H54 (cell line): ENCODE data around the gene C10orf95.

ENCODE experiments used
- DNase-seq: peaks from one replicate; pipeline ENCODE4 v3.0.0; 2011; ENCODE audit warnings: low spot score, mixed read lengths; ENCODE audit not compliant: insufficient read length
- FAIRE-seq: peaks from 3 replicates; lab custom pipeline; 2011; peaks lifted over from hg19 to GRCh38; lab: Jason Lieb, UNC
- POLR2A ChIP-seq: IDR thresholded peaks from 2 replicates; pipeline ENCODE4 v1.6.1; 2011; ENCODE audit warnings: low read depth, mild to moderate bottlenecking, low read length

C10orf95 gene

DNA sequence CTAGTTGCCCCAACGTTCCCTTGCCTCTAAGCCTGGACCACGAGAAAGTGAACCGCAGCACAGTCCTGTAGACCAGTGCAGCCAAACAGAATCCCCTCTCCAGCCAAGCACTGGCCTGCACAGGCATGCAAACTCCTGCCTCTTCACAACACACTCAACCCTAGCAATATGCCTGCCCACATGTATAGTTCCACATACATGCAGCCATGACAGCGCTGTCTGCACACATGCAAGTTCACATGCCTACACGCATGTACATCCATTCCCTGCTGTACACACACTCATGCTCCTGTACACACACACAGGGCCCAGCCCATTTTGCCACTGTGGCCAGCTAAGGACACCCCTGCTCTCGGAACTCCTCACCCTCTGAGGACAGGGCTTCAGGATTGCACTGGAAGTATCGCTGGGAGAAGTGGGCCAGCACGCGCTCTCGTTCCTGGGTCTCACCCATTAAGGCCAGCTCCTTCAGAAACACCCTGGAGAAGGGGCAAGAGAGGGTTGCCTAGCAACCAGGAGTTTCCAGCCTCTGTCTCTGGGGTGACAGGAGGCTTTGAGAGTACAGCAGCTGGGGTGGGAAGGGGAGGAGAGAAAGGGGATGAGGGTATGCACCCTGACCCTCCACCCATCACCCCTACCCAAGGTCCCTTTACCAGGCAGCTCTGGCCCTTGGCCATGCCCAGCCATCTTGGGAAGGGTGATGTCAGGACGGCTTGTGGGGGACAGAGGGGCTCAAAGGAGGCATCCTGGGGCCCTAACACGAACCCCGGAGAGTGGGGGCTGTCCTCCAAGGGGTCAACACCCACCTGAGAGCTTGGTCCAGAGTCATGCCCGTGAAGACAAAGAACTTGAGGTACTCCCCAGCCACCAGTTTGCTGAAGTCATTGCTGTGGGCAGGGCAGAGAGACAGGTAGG is 39.7 kb downstream of the C10orf95 start:
- DNase-seq (no peak), FAIRE-seq (no peak)
- 0 out of 2 replicates have a peak, but pooled peaks have one; percentile 15 for TF ChIP-seq POLR2A

DNA sequence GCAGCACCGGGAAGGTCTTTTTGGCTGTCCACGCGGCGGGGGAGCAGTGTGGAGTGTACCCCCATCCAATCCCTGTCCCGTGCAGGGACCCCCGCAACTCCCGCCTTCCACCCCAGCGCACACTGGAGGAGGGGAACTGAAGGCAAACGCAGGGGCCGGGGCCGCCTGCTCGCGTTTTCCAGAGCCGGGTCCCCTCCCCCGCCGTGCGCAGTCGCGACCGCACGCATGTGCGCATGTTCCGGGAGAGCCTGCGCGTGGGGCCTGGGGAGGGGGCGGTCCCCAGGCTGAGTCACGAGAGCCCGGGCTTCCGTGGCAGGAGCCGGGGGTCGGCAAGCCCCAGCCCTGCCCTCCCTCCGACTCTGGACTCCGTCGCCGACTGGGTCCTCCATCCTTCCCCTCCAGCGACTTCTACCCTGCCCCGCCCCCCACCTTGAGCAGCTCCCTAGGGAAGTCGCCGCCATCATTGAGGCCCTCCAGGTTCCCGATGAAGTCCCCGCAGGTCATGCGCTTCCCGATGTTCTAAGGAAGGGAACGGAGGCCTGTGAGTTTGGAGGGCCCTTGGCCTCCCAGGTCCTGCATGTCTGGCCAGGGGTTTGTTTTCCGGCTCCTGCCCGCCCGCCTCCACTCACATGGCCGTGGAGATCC is 40.8 kb downstream of the C10orf95 start:
- TF ChIP-seq POLR2A = no peak
- FAIRE-seq (no peak), DNase-seq (no peak)

DNA sequence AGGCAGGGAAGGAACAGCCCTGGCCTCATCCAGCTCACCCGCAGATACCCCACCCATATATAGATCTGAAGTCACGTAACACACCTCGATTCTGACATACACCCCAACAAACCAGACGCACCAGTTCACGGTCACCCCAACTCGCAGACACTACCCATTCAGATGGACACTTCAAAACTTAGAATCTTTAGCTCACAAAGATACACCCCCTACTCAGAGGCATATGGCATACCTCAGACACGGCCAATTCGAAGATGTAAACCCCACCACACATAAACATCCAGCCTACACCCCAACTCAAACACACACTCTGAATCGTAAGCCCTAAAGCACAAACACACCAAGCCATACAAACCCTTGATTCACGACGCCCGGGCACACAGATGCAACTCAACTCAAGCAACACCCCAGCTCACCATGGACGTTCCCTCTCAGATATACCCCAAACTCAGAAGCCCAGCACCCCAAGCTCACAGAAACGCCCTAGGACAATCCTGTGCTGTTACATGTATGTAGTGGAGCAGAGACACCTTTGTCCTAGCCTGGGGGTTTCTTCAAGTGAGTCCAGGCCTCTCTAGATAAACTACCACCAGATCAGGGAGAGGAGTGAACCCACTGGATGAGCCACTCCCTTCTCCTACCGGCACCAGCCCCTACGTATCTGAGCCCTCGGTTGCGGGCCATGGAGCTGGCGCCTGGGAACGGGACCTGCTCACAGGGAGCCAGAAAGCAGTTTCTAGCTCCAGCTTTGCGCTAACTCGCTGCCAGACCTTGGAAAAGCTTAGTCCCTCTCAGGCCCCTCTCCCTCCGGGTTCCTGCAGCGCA is 41.5 kb downstream of the C10orf95 start:
- FAIRE-seq = no peak

DNA sequence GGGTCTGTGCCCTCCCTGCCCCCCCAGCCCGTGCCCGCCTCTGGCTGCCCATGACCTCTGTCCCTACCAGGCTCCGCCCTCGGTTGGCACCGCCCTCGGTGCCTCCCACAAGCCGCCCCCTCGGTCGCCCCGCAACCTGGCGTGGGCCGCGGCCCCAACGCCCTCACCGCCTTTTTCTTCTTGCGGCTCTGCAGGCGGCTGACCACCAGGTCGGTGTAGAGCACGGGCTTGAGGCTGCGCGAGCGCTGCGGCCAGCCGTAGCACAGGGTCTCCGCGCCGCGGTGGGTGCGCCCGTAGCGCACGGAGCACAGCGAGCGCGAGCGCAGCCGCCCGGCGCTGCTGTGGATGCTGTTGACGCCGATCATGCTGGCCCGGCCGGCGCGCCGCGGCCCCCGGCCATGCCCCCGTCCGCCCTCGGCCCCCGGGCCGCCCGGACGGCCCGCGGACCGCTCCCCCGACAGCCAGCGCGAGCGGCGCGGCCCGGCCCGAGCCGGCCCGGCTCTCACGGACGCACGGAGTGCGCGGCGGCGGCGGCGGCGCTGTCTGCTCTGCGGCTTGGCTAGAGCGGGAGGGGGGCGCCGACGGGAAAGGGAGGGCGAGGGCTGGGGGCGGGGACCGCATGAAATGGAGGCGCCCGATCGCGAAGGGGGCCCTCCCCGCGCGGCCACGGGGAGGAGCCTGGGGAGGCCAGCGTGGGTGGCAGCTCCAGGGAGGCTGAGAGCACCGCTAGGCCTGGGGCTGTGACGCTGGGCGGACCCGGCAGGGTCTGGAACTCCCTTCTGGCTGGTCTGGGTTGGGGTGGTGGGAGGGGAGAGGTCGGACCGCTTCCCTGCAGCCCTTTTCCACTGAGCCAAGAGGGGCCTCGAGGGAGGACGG is 42.4 kb downstream of the C10orf95 start:
- FAIRE-seq (no peak), DNase-seq (no peak)
- no peak for TF ChIP-seq POLR2A

More for the DNA sequence above, 41.5 kb downstream of the C10orf95 start:
- no peak for DNase-seq
- TF ChIP-seq POLR2A = no peak

DNA sequence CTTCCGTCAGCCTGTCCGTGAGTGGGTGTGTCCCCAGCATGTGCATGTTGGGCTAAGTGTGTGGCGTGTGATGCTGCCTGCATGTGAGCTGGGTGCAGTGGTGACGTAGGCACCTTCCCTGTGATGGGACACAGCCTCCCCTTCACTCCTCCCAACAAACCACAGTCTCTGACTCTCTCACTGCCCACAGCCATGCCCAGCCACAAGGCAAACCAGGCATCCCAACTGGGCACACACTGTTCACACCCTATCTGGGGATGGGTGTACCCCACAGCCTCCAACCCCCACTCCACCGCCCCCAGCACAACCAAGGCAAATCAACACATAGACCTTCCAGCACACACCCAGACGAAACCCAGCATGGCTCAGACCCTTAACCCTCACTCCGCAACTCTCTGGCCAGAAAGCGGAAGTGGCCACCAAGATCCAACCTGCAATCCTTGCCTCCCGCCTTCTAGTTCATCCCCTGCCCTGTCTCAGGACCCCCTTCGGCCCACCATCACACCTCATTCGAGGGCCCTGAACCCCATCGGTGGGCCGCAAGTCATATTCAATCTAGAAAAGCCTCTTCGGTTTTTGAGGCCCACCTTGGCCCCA is 43.1 kb downstream of the C10orf95 start:
- FAIRE-seq (no peak), DNase-seq (no peak)
- no peak for TF ChIP-seq POLR2A

DNA sequence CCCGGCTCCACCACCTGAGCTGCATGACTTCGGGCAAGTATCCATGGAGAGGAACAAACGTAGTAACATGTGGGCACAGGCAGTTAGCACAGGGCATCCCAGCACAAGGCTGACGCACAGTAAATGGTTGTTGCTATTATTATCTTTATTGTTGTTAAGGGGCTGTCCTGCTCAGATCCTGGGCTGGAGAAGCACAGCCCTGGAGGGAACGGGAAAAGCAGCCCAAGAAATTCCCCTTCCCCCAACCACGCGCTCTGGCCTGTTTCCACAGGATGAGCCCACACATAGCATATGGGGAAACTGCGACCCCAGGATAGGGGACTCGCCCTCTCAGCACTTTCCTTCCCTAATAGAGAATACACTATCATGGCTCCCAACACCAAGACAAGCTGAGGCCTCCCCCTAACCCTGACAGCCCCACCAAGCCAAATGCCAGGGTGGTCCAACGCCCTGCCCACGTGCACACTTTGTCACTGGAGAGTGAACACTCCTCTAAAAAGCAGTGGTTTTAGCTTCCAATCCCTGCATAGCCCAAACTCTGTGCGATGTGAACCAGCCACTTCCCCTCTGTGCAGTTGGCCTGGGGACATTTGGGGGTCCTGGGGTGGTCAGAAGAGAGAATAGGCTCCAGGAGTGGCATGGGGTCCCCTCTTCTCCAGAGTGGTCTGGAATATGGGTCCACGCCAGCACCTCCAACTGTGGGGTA is 43.8 kb downstream of the C10orf95 start:
- DNase-seq (no peak), FAIRE-seq (no peak)
- no peak for TF ChIP-seq POLR2A

DNA sequence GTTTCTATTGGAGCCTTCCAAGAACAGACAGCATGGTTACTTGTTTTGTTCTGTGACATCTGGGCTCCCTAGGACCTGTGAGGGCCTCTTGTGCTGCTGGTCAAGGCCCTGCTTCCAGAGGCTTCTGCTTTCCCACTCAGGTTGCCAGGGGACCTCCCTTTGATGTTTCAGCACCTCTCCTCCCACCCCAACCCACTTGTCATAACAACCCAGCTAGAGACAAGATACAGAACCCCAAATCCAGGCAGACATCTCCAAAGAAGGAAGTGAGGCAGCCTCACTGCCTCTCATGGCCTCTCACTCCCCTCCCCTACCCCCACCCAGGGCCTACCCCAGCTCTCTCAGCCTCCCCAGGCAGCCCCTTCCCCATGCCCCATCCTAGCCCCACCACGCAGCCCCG is 44.5 kb downstream of the C10orf95 start:
- DNase-seq (no peak), FAIRE-seq (no peak)

DNA sequence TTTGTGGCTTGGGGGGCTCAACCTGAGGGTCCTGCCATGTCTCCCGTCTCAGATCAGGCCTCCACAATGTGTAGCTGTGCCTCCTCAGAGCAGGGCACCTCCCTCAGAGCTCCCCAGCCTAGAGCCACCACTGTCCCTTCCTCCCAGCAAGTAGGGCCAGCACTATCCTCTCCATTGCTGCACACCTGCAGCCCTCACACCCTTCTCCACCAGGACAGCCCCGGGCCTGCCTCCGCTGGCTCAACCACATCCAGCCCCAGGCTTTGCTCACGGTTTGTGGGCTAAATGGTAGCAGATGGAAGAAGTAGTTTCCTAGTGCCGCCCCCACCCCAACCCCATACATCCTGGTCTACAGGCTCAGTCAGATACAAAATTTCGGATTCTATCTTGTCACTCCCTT is 45.7 kb downstream of the C10orf95 start:
- TF ChIP-seq POLR2A = no peak
- FAIRE-seq = no peak

More for the DNA sequence above, 44.5 kb downstream of the C10orf95 start:
- TF ChIP-seq POLR2A = no peak

DNA sequence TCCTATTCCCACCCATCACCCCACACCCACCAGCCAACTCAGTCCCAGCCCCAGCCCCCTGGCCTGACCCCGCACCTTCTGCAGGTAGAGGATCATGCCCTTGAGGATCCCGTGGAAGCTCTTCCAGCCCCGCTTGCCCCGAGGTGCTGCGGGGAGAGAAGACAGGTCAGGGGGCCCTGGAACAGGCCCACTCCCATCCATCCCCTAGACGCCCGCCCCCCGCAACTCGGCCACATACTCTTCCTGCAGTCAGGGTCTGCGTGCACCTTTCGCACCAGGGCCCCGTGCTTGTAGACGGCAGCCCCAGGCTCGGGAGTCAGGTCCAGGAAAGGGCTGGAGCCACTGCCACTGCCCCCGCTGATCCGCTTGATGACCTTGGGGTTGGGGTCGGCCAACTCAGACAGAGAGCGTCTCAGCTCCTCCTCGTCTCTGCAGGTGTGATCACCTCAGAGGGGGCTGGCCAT is 46.2 kb downstream of the C10orf95 start:
- no peak for FAIRE-seq
- TF ChIP-seq POLR2A = no peak

More for the DNA sequence above, 45.7 kb downstream of the C10orf95 start:
- DNase-seq = no peak

DNA sequence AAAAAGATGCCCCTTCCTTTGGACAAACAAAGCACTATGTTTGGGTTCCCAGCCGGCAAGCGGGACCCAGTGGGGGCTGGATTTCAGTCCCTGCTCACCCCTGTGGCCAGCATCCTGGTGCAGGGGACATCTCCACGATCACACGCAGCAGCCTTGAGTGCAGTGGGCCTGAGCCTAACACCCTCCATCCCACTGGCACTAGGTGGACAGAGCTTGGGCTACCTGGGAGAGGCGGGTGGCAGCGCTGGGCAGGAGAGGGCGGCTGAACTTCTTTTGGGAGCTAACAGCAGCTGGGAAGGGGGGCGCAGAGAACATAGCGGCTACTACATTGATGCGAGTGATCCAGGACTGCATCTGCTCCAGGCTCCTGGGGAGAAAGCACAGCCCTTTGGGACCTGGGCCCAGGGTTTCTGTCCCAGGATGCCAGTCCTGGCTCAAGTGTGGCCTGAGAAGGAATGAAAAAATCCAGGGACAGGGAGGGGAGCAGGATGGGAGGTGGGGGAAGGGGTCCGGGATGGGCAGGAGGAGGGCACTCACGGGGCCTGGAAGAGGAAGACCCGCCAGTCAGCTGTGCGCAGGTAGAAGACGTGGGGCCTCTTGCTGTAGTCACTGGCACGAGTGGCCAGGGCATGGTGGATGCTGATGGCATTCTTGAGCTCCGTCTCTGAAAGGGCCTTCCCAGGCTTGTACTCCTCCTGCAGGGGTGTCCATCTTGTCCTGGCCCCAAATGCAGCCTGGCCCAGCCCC is 46.8 kb downstream of the C10orf95 start:
- TF ChIP-seq POLR2A = no peak; the same call in 1 of the 2 replicates
- FAIRE-seq (no peak), DNase-seq (no peak)

More for the DNA sequence above, 46.2 kb downstream of the C10orf95 start:
- DNase-seq = no peak

DNA sequence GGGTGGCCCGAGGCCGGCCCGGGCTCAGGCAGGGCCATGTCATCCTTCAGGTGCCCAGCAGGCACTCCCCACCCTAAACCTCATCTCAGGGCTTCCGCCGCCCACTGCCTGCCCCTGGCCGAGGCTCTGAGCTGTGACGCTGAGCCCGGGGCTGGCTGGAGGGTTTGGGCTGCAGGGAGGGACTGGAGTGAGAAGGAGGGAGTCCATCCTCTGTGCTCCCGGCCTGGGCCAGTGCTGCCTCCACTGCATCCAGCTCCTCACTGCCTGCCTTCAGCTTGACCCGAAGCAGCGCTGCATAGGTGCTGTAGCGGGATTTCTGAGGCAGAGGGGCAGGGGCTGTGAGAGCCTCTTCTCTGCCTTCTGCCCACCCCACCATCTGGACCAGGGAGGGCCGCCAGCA is 48.2 kb downstream of the C10orf95 start:
- FAIRE-seq = no peak
- TF ChIP-seq POLR2A = no peak
- no peak for DNase-seq

DNA sequence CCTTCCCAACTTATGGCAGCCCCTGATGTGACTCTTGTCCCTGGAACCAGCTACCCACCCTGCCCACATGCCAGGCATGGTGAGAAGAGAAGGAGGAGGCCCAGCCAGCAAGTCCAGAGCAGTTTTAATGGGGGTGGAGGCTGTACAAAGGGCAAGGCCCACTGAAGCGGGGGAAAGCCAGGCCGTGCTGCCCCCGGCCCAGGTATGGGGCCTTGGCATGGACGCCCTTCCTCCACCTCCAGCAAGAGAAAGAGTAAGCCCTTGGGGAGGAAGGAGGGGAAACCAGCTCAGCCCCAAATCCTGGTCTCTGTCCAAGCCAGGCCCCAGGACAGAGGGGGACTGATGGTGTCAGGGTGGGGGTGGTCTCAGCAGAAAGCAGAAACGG is 48.8 kb downstream of the C10orf95 start:
- no peak for DNase-seq
- no peak for TF ChIP-seq POLR2A
- no peak for FAIRE-seq
